BLaER1 treated with 17β-estradiol and CSF1 and Interleukin-3, amounts not matched to agents 10 nM and 100 nM (cell line): ENCODE results near the gene UBL5.

Experiments used
- H3K27ac ChIP-seq, 11 experiments: shearing (Covaris generic); formaldehyde crosslinking; 2 replicates each; pipeline ENCODE4 v1.8.1; 2022
- H3K27me3 ChIP-seq, 11 experiments: shearing (Covaris generic); formaldehyde crosslinking; 2 replicates each; pipeline ENCODE4 v1.8.1; 2022
- H3K36me3 ChIP-seq, 11 experiments: shearing (Covaris generic); formaldehyde crosslinking; 2 replicates each; pipeline ENCODE4 v1.8.1; 2022
- H3K4me1 ChIP-seq, 10 experiments: shearing (Covaris generic); formaldehyde crosslinking; 2 replicates each; pipeline ENCODE4 v1.8.1; 2022
- H3K4me2 ChIP-seq, 11 experiments: shearing (Covaris generic); formaldehyde crosslinking; 2 replicates each; pipeline ENCODE4 v1.8.1; 2022
- H3K4me3 ChIP-seq, 10 experiments: shearing (Covaris generic); formaldehyde crosslinking; 2 replicates each; pipeline ENCODE4 v1.8.1; 2022
- H3K9ac ChIP-seq, 11 experiments: shearing (Covaris generic); formaldehyde crosslinking; 2 replicates each; pipeline ENCODE4 v1.8.1; 2022
- H3K9me3 ChIP-seq, 11 experiments: shearing (Covaris generic); formaldehyde crosslinking; replicated peaks in 1 of 11; 2 replicates each; pipeline ENCODE4 v1.8.1; 2022
- H4K20me1 ChIP-seq, 11 experiments: shearing (Covaris generic); formaldehyde crosslinking; 2 replicates each; pipeline ENCODE4 v1.8.1; 2022
- Cebpa-rat ChIP-seq, 11 experiments: shearing (Covaris generic); IDR thresholded peaks; 2 replicates each; pipeline ENCODE4 v1.8.1; 2022

Gene UBL5

GRCh38 chr19:9871626-9872338 is 44.1 kb downstream of the UBL5 start:
- Histone ChIP-seq H3K36me3 (no peaks in the 10 kb centered on the region), H3K4me2 (no peak overlapping the region), H3K4me3 (no peak overlapping the region), H3K27me3 (no peaks in the 10 kb centered on the region), H3K4me1 (peaks cover 0 to 7% (median under 1%) of the 10 kb centered on the region in 10 experiments; a peak in 8 of 20 replicates), H3K9me3 (no peaks in the 10 kb centered on the region), H4K20me1 (no peaks in the 10 kb centered on the region), H3K9ac (no peak overlapping the region), H3K27ac (no peak overlapping the region)
- TF ChIP-seq Cebpa-rat (IDR thresholded peaks at IDR 0.05), result no peak

GRCh38 chr19:9872618-9873242 is 45.0 kb downstream of the UBL5 start:
- no peak overlapping the region for H3K9ac ChIP-seq
- H3K27ac ChIP-seq, result no peak overlapping the region
- no peaks in the 10 kb centered on the region for H3K36me3 ChIP-seq
- H3K9me3 ChIP-seq, result no peaks in the 10 kb centered on the region
- no peak for TF ChIP-seq Cebpa-rat (IDR thresholded peaks at IDR 0.05)
- peaks cover 0 to 3% (median 0%) of the 10 kb centered on the region in 10 experiments; a peak in 1 of 20 replicates for H3K4me1 ChIP-seq
- H3K4me2 ChIP-seq, result no peak overlapping the region
- H4K20me1 ChIP-seq, result no peaks in the 10 kb centered on the region
- H3K4me3 ChIP-seq, result no peak overlapping the region
- no peaks in the 10 kb centered on the region for H3K27me3 ChIP-seq

- Histone ChIP-seq H4K20me1 (no peaks in the 10 kb centered on the region), H3K9me3 (no peaks in the 10 kb centered on the region), H3K9ac (no peak overlapping the region; a peak in 1 of 22 replicates), H3K36me3 (no peaks in the 10 kb centered on the region), H3K4me3 (no peak overlapping the region), H3K27me3 (no peaks in the 10 kb centered on the region), H3K4me1 (peaks cover 0 to 10% (median 0%) of the 10 kb centered on the region in 10 experiments; a peak in 4 of 20 replicates), H3K4me2 (no peak overlapping the region), H3K27ac (no peak overlapping the region)
- TF ChIP-seq Cebpa-rat (IDR thresholded peaks at IDR 0.05), result no peak
Measured at GRCh38 chr19:9875031-9875627, 47.4 kb downstream of the UBL5 start.

- no peaks in the 10 kb centered on the region for H3K9me3 ChIP-seq
- no peak overlapping the region for H3K9ac ChIP-seq
- H3K4me2 ChIP-seq, result no peak overlapping the region
- no peaks in the 10 kb centered on the region for H3K27me3 ChIP-seq
- no peaks in the 10 kb centered on the region for H4K20me1 ChIP-seq
- TF ChIP-seq Cebpa-rat (IDR thresholded peaks at IDR 0.05), result no peak
- peaks cover 0 to 10% (median 0%) of the 10 kb centered on the region in 10 experiments; a peak in 3 of 20 replicates for H3K4me1 ChIP-seq
- H3K36me3 ChIP-seq, result no peaks in the 10 kb centered on the region
- H3K27ac ChIP-seq, result no peak overlapping the region
- H3K4me3 ChIP-seq, result no peak overlapping the region
Measured at GRCh38 chr19:9875796-9876195, 48.1 kb downstream of the UBL5 start.

- Histone ChIP-seq H3K27me3 (no peaks in the 10 kb centered on the region), H3K27ac (no peak overlapping the region), H3K9ac (no peak overlapping the region), H4K20me1 (no peaks in the 10 kb centered on the region), H3K4me1 (peaks cover 0 to 10% (median 0%) of the 10 kb centered on the region in 10 experiments; a peak in 3 of 20 replicates), H3K4me2 (peak overlapping the region in 1 of 11 experiments; percentile 26; a peak in 1 of 22 replicates), H3K9me3 (no peaks in the 10 kb centered on the region), H3K36me3 (no peaks in the 10 kb centered on the region), H3K4me3 (no peak overlapping the region)
- TF ChIP-seq Cebpa-rat (IDR thresholded peaks at IDR 0.05), result no peak
Measured at GRCh38 chr19:9877780-9878510, 50.2 kb downstream of the UBL5 start.

GRCh38 chr19:9878511-9879196 is 50.9 kb downstream of the UBL5 start:
- Histone ChIP-seq H3K36me3 (no peaks in the 10 kb centered on the region), H4K20me1 (no peaks in the 10 kb centered on the region), H3K9ac (no peak overlapping the region), H3K9me3 (no peaks in the 10 kb centered on the region), H3K4me2 (peak overlapping the region in 1 of 11 experiments; percentile 26; a peak in 1 of 22 replicates), H3K4me3 (no peak overlapping the region), H3K4me1 (peaks cover 0 to 10% (median 0%) of the 10 kb centered on the region in 10 experiments; a peak in 3 of 20 replicates), H3K27ac (no peak overlapping the region), H3K27me3 (no peaks in the 10 kb centered on the region)
- no peak for TF ChIP-seq Cebpa-rat (IDR thresholded peaks at IDR 0.05)
